Measurements from ENCODE around the gene RBMS2.

RBMS2 gene

GRCh38 chr12:56636675-56637540, 115.3 kb downstream of the RBMS2 start:
- peak overlapping the region; percentile 78 for H3K9ac ChIP-seq (ENCODE audit: low read length)
- peaks cover 4% of the 10 kb centered on the region for H3K36me3 ChIP-seq (ENCODE audit: control insufficient read depth, insufficient read depth, low read length)
- H3K27me3 ChIP-seq (ENCODE audit: control insufficient read depth, insufficient read depth, low read length): no peaks in the 10 kb centered on the region
- H3K9me3 ChIP-seq (ENCODE audit: control insufficient read depth, low read length): no peaks in the 10 kb centered on the region
- peak overlapping the region; percentile 87 for H3K4me3 ChIP-seq (ENCODE audit: low read length)
- H3K4me1 ChIP-seq (ENCODE audit: control insufficient read depth, insufficient read depth, low read length): peaks cover 43% of the 10 kb centered on the region

DNA sequence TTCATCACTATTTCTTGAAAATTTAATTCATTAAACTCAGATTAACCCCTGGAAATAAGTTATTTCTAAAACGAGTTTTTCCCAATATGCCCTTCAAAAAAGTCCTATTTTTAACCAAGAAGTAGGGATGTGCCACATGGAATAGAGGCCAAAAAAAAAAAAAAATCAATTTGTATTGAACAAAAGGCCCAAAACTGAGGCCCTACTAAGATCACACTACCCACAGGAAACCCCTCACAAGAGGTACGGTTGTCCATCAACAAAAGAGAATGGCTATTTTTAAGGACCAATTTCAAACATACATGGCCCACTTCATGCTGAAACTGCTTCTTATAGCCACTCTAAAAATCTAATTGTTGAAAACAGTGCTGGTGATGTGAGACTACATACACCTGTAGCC, 116.0 kb downstream of the RBMS2 start:
- no peaks in the 10 kb centered on the region for H3K27me3 ChIP-seq (ENCODE audit: control insufficient read depth, insufficient read depth, low read length)
- H3K4me1 ChIP-seq (ENCODE audit: control insufficient read depth, insufficient read depth, low read length): peaks cover 36% of the 10 kb centered on the region
- H3K9ac ChIP-seq (ENCODE audit: low read length): no peak overlapping the region
- peaks cover 11% of the 10 kb centered on the region for H3K36me3 ChIP-seq (ENCODE audit: control insufficient read depth, insufficient read depth, low read length)
- H3K9me3 ChIP-seq (ENCODE audit: control insufficient read depth, low read length): no peaks in the 10 kb centered on the region
- no peak overlapping the region for H3K4me3 ChIP-seq (ENCODE audit: low read length)

DNA sequence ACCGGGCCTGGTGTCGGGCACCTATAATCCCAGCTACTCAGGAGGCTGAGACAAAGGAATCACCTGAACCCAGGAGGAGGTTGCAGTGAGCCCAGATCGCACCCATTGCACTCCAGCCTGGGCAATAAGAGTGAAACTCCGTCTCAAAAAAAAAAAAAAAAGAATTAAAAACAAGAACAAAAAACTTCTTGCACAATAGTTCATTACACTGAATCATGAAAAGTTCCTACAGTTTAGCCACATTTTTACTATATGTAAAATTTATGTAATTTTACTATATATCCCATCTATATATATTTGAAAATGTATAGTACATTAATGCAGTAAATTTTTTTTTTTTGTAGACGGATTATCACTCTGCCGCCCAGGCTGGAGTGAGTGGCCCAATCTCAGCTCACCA, 119.6 kb downstream of the RBMS2 start:
- Histone ChIP-seq H3K4me1 (ENCODE audit: control insufficient read depth, insufficient read depth, low read length) (peaks cover 19% of the 10 kb centered on the region), H3K9me3 (ENCODE audit: control insufficient read depth, low read length) (no peaks in the 10 kb centered on the region), H3K36me3 (ENCODE audit: control insufficient read depth, insufficient read depth, low read length) (peaks cover 15% of the 10 kb centered on the region), H3K4me3 (ENCODE audit: low read length) (no peak overlapping the region), H3K9ac (ENCODE audit: low read length) (no peak overlapping the region), H3K27me3 (ENCODE audit: control insufficient read depth, insufficient read depth, low read length) (no peaks in the 10 kb centered on the region)

DNA sequence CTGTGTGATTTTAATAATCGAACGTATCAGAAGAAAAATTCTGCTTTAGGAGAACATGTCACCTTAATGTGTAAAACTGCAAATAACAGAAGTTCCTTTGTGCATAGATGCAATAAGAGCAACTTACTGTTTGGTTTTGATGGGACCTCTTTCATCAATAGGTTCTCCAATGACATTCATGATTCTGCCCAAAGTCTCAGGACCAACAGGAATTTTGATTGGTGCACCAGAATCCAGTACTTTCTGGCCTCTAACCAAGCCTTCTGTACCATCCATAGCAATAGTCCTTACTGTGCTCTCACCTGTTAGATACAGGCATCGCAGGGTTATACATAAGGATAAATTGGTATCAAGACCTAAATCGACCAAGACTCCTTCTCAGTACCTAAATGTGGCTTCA, 123.0 kb downstream of the RBMS2 start:
- peaks cover 9% of the 10 kb centered on the region for H3K4me1 ChIP-seq (ENCODE audit: control insufficient read depth, insufficient read depth, low read length)
- H3K4me3 ChIP-seq (ENCODE audit: low read length): peak overlapping the region; percentile 93
- no peaks in the 10 kb centered on the region for H3K9me3 ChIP-seq (ENCODE audit: control insufficient read depth, low read length)
- peak overlapping the region; percentile 96 for H3K9ac ChIP-seq (ENCODE audit: low read length)
- H3K36me3 ChIP-seq (ENCODE audit: control insufficient read depth, insufficient read depth, low read length): peaks cover 14% of the 10 kb centered on the region
- H3K27me3 ChIP-seq (ENCODE audit: control insufficient read depth, insufficient read depth, low read length): no peaks in the 10 kb centered on the region

GRCh38 chr12:56645201-56645716, 123.6 kb downstream of the RBMS2 start:
- H3K9me3 ChIP-seq (ENCODE audit: control insufficient read depth, low read length): no peaks in the 10 kb centered on the region
- H3K9ac ChIP-seq (ENCODE audit: low read length): peak overlapping the region; percentile 96
- peaks cover 11% of the 10 kb centered on the region for H3K36me3 ChIP-seq (ENCODE audit: control insufficient read depth, insufficient read depth, low read length)
- peak overlapping the region; percentile 93 for H3K4me3 ChIP-seq (ENCODE audit: low read length)
- H3K27me3 ChIP-seq (ENCODE audit: control insufficient read depth, insufficient read depth, low read length): no peaks in the 10 kb centered on the region
- peaks cover 9% of the 10 kb centered on the region for H3K4me1 ChIP-seq (ENCODE audit: control insufficient read depth, insufficient read depth, low read length)
